ENCODE data around the gene OPCML. TPM values are rescaled to one million over a fixed set of nuclear protein-coding genes. Genes with fewer than 3 reads are reported as not detected.

OPCML gene
- total RNA-seq, 1 experiment from 2014 or later, result not detected

DNA sequence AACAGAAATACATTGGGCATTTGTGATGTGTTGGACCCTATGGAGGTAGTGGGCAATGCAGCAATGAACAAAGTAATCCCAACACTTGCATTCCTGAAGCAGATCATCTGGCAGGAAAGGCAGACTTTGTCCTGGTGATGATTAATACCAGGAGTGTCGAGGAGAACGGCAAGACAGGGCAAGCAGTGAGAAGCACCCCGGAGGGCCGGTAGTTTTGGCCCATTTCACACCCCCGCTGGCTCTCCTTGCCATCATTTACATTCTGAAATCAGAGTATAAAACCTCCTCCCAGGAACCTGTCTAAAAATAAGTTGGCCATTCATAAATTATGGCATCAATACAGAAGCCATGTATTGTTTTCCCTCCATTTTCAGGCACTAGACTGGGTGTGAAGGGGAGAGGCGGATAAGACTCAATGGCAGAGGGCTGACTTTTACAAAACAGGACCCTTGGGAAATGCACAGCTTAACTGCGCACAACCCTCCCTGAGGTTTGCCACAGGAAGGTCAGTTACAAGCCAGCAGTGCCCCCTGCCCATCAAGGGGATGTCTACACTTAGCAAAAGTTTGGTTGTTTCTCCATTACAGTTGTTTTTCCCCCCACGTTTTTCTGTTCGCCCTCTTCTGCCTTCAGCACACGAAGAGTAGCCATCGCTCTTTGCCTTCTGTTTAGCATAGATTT lies 55.6 kb downstream of the OPCML start:
- DNase-seq (ENCODE audit: low read depth, low spot score) (no peak), ATAC-seq (no peak)
- Histone ChIP-seq H3K9me3 (ENCODE audit: control insufficient read depth, insufficient read depth, low read depth, low read length) (no peaks in the 10 kb centered on the region), H3K4me3 (ENCODE audit: low read depth in 2 of 2, low read length in 2 of 2) (no peak overlapping the region), H3K36me3 (ENCODE audit: control insufficient read depth, insufficient read depth, low read length) (no peaks in the 10 kb centered on the region), H3K27ac (ENCODE audit: low read length) (no peak overlapping the region), H3K4me1 (ENCODE audit: control insufficient read depth, insufficient read depth, low read length) (no peaks in the 10 kb centered on the region), H3K27me3 (ENCODE audit: control insufficient read depth, insufficient read depth, low read length) (no peaks in the 10 kb centered on the region)
- ChIA-PET POLR2A (no interaction called here), CTCF (no interaction called here)
- BruUV-seq (replicated peaks), result no TSS peak
- in situ Hi-C loops (cut with HindIII; ENCODE audit: low pct_unique_long_range_greater_than_20kb, low sequenced_read_pairs) (no loop called here), intact Hi-C loops (cut with micrococcal nuclease; ENCODE audit: unreplicated experiment) (no loop called here)
- TF ChIP-seq TCF7L2 (IDR thresholded peaks at IDR 0.05; ENCODE audit: low read depth, low read length), result no peak
- TF ChIP-seq POLR2AphosphoS5 (IDR thresholded peaks at IDR 0.05; ENCODE audit: low read depth, low read length), result no peak
- TF ChIP-seq, protein P1, sequence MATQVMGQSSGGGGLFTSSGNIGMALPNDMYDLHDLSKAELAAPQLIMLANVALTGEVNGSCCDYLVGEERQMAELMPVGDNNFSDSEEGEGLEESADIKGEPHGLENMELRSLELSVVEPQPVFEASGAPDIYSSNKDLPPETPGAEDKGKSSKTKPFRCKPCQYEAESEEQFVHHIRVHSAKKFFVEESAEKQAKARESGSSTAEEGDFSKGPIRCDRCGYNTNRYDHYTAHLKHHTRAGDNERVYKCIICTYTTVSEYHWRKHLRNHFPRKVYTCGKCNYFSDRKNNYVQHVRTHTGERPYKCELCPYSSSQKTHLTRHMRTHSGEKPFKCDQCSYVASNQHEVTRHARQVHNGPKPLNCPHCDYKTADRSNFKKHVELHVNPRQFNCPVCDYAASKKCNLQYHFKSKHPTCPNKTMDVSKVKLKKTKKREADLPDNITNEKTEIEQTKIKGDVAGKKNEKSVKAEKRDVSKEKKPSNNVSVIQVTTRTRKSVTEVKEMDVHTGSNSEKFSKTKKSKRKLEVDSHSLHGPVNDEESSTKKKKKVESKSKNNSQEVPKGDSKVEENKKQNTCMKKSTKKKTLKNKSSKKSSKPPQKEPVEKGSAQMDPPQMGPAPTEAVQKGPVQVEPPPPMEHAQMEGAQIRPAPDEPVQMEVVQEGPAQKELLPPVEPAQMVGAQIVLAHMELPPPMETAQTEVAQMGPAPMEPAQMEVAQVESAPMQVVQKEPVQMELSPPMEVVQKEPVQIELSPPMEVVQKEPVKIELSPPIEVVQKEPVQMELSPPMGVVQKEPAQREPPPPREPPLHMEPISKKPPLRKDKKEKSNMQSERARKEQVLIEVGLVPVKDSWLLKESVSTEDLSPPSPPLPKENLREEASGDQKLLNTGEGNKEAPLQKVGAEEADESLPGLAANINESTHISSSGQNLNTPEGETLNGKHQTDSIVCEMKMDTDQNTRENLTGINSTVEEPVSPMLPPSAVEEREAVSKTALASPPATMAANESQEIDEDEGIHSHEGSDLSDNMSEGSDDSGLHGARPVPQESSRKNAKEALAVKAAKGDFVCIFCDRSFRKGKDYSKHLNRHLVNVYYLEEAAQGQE (IDR thresholded peaks at IDR 0.05; ENCODE audit: insufficient read depth in 1 of 2, low read depth in 2 of 2, low read length in 1 of 2), result no peak
- no peak for TF ChIP-seq CTCF (IDR thresholded peaks at IDR 0.05)
- TF ChIP-seq SIN3A (IDR thresholded peaks at IDR 0.05; ENCODE audit: borderline replicate concordance, insufficient read depth, low read depth, low read length), result no peak

DNA sequence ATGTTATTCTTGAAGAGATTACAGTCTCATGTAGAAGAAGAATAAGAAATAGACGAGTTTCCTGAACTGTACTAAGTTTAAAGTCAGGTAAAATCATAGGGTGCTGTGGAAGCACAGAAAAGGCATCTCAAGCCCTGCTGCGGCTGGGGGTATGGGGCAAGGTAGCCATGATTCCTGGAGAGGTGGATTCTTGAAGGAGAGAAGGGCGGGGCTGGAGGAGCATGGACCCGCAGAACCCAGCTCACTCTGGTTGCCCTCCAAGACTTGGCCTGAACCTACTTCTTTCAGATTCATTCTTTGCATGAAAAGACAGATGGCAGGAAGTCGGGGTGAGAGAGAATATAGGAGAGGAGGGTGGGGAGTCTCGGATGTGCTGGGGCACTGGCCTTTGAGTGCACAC lies 57.8 kb downstream of the OPCML start:
- in situ Hi-C loops (cut with HindIII; ENCODE audit: low pct_unique_long_range_greater_than_20kb, low sequenced_read_pairs), result no loop called here
- ATAC-seq (no peak), DNase-seq (ENCODE audit: low read depth, low spot score) (no peak)
- Histone ChIP-seq H3K27ac (ENCODE audit: low read length) (no peak overlapping the region), H3K36me3 (ENCODE audit: control insufficient read depth, insufficient read depth, low read length) (no peaks in the 10 kb centered on the region), H3K4me1 (ENCODE audit: control insufficient read depth, insufficient read depth, low read length) (no peaks in the 10 kb centered on the region), H3K27me3 (ENCODE audit: control insufficient read depth, insufficient read depth, low read length) (no peaks in the 10 kb centered on the region), H3K4me3 (ENCODE audit: low read depth in 2 of 2, low read length in 2 of 2) (no peak overlapping the region), H3K9me3 (ENCODE audit: control insufficient read depth, insufficient read depth, low read depth, low read length) (no peaks in the 10 kb centered on the region)
- TF ChIP-seq CTCF (IDR thresholded peaks at IDR 0.05), result no peak
- TF ChIP-seq TCF7L2 (IDR thresholded peaks at IDR 0.05; ENCODE audit: low read depth, low read length), result no peak
- no peak for TF ChIP-seq SIN3A (IDR thresholded peaks at IDR 0.05; ENCODE audit: borderline replicate concordance, insufficient read depth, low read depth, low read length)
- TF ChIP-seq, protein P1 (IDR thresholded peaks at IDR 0.05; ENCODE audit: insufficient read depth in 1 of 2, low read depth in 2 of 2, low read length in 1 of 2), result no peak
- TF ChIP-seq POLR2AphosphoS5 (IDR thresholded peaks at IDR 0.05; ENCODE audit: low read depth, low read length), result no peak
- intact Hi-C loops (cut with micrococcal nuclease; ENCODE audit: unreplicated experiment), result no loop called here
- ChIA-PET CTCF (no interaction called here), POLR2A (no interaction called here)
- no TSS peak for BruUV-seq (replicated peaks)
